Uterus (tissue), 4 donors: ENCODE results near the gene HCRTR1. TPM values are rescaled to one million over a fixed set of nuclear protein-coding genes. Genes with fewer than 3 reads are reported as not detected.

Experiments used
- DNase-seq, 2 donors: peaks; one replicate each; pipeline ENCODE4 v3.0.0-alpha.2; 2019 to 2020
- H3K27ac ChIP-seq, 2 donors: fragments of 200-600 bp; sonication (generic); 1 replicate in 1 of 2; 2 replicates in 1 of 2; pipeline ENCODE4 v1.5.1; 2016 to 2018
- H3K27me3 ChIP-seq, 2 donors: fragments of 200-600 bp; sonication (generic); one replicate each; pipeline ENCODE4 v1.5.1; 2018 to 2019; ENCODE audit warnings: control low read depth in 1 of 2
- H3K36me3 ChIP-seq, 2 donors: fragments of 200-600 bp; sonication (generic); one replicate each; pipeline ENCODE4 v1.5.1; 2019; ENCODE audit warnings: control low read depth in 1 of 2
- H3K4me1 ChIP-seq, 2 donors: fragments of 200-600 bp; sonication (generic); one replicate each; pipeline ENCODE4 v1.5.1; 2018 to 2019; ENCODE audit warnings: control low read depth in 1 of 2
- H3K4me3 ChIP-seq, 2 donors: fragments of 200-600 bp; sonication (generic); 1 replicate in 1 of 2; 2 replicates in 1 of 2; pipeline ENCODE4 v1.5.1; 2018 to 2019; ENCODE audit warnings: mild to moderate bottlenecking in 1 of 2
- H3K9me3 ChIP-seq, 2 donors: fragments of 200-600 bp; sonication (generic); one replicate each; pipeline ENCODE4 v1.5.1; 2019; ENCODE audit warnings: control low read depth in 1 of 2
- CTCF ChIP-seq, 4 experiments: fragments of 200-600 bp in 2 of 4; fragments of 450-650 bp in 2 of 4; sonication (generic) in 2 of 4; IDR thresholded peaks; one replicate each; pipeline ENCODE4 v1.5.1; 2016 to 2019; ENCODE audit warnings: antibody characterized with exemption in 4 of 4, mild to moderate bottlenecking in 2 of 4, moderate library complexity in 1 of 4
- POLR2A ChIP-seq, 2 donors: fragments of 450-650 bp; IDR thresholded peaks; one replicate each; pipeline ENCODE4 v1.6.1; 2016; ENCODE audit warnings: antibody characterized with exemption in 2 of 2, mild to moderate bottlenecking in 1 of 2, moderate library complexity in 1 of 2
- intact Hi-C: fragments of 100-400 bp; cut with DNase I; formaldehyde crosslinking; loops from one replicate; pipeline ENCODE4 v1.15.1; 2023; ENCODE audit warnings: low total_unique reads
- total RNA-seq, 4 donors: library from RNA; depleted of rRNA in 3 of 4; stranded (reverse); fragments of >200 nt in 3 of 4; gene quantifications; one replicate each; pipeline versions ENCODE4 v1.1.0 to v1.2.4, GENCODE V29; 2014 to 2023
- donor health status: DM: yes; HTN: yes; CAD: no.

The HCRTR1 gene
- total RNA-seq, 4 donors from 2014 or later, result not detected

DNA sequence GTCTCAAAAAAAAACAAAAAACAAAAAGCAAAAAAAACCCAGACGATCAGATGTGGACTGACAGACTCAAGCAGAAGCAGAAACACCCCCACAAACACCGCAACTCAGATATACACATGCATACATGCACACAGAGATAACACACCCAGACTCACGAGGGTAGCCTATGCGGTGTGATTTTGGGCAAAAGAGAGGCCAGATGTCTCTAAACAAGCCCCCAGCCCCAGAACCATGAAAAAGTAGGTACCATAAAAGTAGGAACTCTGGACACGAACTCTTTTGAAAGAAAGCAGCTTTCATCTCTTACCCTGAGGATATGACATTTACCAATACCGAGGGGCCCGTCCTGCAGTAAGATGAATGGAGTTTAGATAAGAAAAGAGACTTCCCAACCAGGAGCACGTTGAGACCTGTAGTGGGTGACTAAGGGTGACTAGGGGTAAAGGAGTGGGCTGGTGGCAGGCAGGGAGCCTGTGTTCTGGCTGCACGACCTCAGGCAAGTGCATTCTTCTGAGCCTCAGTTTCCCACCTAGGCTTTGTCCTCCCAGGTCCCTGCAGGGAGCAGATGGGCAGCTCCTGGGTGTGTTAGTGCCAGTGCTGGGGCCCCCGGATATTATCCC is 42.6 kb upstream of the HCRTR1 start:
- intact Hi-C loops, result no loop called here
- H3K9me3 ChIP-seq, result no peaks in the 10 kb centered on the region
- no peaks in the 10 kb centered on the region for H3K36me3 ChIP-seq
- DNase-seq, result no peak
- TF ChIP-seq CTCF (IDR thresholded peaks at IDR 0.05), result no peak
- H3K27me3 ChIP-seq, result no peaks in the 10 kb centered on the region
- peak overlapping the region; percentile 80 to 94 for H3K27ac ChIP-seq
- peaks cover 8 to 23% of the 10 kb centered on the region in 2 donors for H3K4me1 ChIP-seq
- no peak overlapping the region for H3K4me3 ChIP-seq

- H3K36me3 ChIP-seq, result no peaks in the 10 kb centered on the region
- H3K4me3 ChIP-seq, result peak overlapping the region in 1 of 2 donors; percentile 48
- intact Hi-C loops, result no loop called here
- H3K4me1 ChIP-seq, result peaks cover 8 to 25% of the 10 kb centered on the region in 2 donors
- no peaks in the 10 kb centered on the region for H3K9me3 ChIP-seq
- DNase-seq, result no peak
- no peak for TF ChIP-seq CTCF (IDR thresholded peaks at IDR 0.05)
- no peak for TF ChIP-seq POLR2A (IDR thresholded peaks at IDR 0.05)
- H3K27ac ChIP-seq, result peak overlapping the region; percentile 80 to 94
- H3K27me3 ChIP-seq, result no peaks in the 10 kb centered on the region
Measured at GRCh38 chr1:31575369-31576140, 41.9 kb upstream of the HCRTR1 start.

DNA sequence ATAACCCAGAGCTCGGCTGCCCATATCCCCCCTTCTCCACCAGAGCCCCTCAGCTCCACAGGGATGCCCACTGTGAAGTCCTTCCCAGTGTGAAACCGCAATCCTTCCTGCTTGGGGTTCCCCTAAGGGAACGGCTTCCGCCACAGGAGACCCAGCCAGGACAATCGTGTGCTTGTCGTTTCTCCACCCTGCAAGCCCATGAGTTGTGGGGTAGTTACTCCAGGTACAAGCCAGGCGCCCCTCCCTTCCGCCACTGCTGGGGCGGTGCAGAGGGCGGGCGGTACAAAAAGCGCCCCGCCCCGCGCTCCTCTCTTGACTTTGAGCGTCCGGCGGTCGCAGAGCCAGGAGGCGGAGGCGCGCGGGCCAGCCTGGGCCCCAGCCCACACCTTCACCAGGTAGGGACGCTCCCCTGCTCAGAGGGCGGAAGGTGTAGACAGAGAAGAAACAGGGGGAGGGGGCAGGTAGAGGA is 41.3 kb upstream of the HCRTR1 start, which contains the start of gene TINAGL1:
TSS of gene TINAGL1 (plus strand) at position 315 of the 469 bp plus-strand sequence. CDS start 634 bp downstream, outside the sequence.
- no peaks in the 10 kb centered on the region for H3K9me3 ChIP-seq
- TF ChIP-seq POLR2A (IDR thresholded peaks at IDR 0.05) (peak; percentile 87 to 90), CTCF (IDR thresholded peaks at IDR 0.05) (no peak)
- no peaks in the 10 kb centered on the region for H3K27me3 ChIP-seq
- no peaks in the 10 kb centered on the region for H3K36me3 ChIP-seq
- H3K27ac ChIP-seq, result peak within 1 kb of the TSS; percentile 80 to 94
- intact Hi-C loops, result no loop called here
- H3K4me3 ChIP-seq, result peak within 1 kb of the TSS; percentile 48 to 82
- DNase-seq, result peak; percentile 62 to 70
- peaks cover 8 to 27% of the 10 kb centered on the region in 2 donors for H3K4me1 ChIP-seq

- TF ChIP-seq CTCF (IDR thresholded peaks at IDR 0.05), result no peak
- TF ChIP-seq POLR2A (IDR thresholded peaks at IDR 0.05), result no peak
- DNase-seq, result no peak
- Histone ChIP-seq H3K4me3 (peak overlapping the region; percentile 48 to 82), H3K36me3 (no peaks in the 10 kb centered on the region), H3K27me3 (no peaks in the 10 kb centered on the region), H3K4me1 (peaks cover 8 to 27% of the 10 kb centered on the region in 2 donors), H3K9me3 (no peaks in the 10 kb centered on the region), H3K27ac (peak overlapping the region; percentile 80 to 94)
- intact Hi-C loops, result no loop called here
Measured at GRCh38 chr1:31576743-31577455, 40.6 kb upstream of the HCRTR1 start.
